Sigmoid colon (tissue), 4 donors: Measurements from ENCODE around the gene LYPD4.

Experiments used
- POLR2A ChIP-seq, 2 donors: fragments of 450-650 bp; IDR thresholded peaks; one replicate each; pipeline ENCODE4 v1.6.1; 2016; ENCODE audit warnings: antibody characterized with exemption in 2 of 2, mild to moderate bottlenecking in 2 of 2, moderate library complexity in 2 of 2
- POLR2AphosphoS5 ChIP-seq, 4 donors: sonication (generic); formaldehyde crosslinking; IDR thresholded peaks; one replicate each; pipeline ENCODE4 v1.6.1; 2017; ENCODE audit warnings: antibody characterized with exemption in 4 of 4

GRCh38 chr19:41849067-41849466 lies 4.6 kb upstream of the LYPD4 start:
- TF ChIP-seq POLR2A (IDR thresholded peaks at IDR 0.05) (no peak), POLR2AphosphoS5 (IDR thresholded peaks at IDR 0.05) (no peak)
